Skeletal muscle tissue (tissue), 4 donors: ENCODE data around the gene AICDA. TPM values are rescaled to one million over a fixed set of nuclear protein-coding genes. Genes with fewer than 3 reads are reported as not detected.
"Not testable (repeated sequence)": the region's sequence is repeated elsewhere in the genome, so short reads cannot be mapped to it uniquely, and the experiment has no call there.

Source experiments
- H3K27ac ChIP-seq: one replicate; pipeline ENCODE4 v1.7.0; 2013; ENCODE audit warnings: mild to moderate bottlenecking, low read depth, low read length, inconsistent platforms
- H3K27me3 ChIP-seq, 3 donors: one replicate each; pipeline ENCODE4 v1.7.0; 2013; ENCODE audit warnings: low read length in 3 of 3; ENCODE audit not compliant: control insufficient read depth in 3 of 3, insufficient read depth in 3 of 3
- H3K36me3 ChIP-seq, 3 donors: one replicate each; pipeline ENCODE4 v1.7.0; 2013; ENCODE audit warnings: low read length in 3 of 3; ENCODE audit not compliant: control insufficient read depth in 3 of 3, insufficient read depth in 3 of 3
- H3K4me1 ChIP-seq, 3 donors: one replicate each; pipeline ENCODE4 v1.7.0; 2013; ENCODE audit warnings: low read length in 3 of 3, mild to moderate bottlenecking in 3 of 3; ENCODE audit not compliant: control insufficient read depth in 3 of 3, insufficient read depth in 3 of 3
- H3K4me3 ChIP-seq, 3 donors: one replicate each; pipeline ENCODE4 v1.7.0; 2013; ENCODE audit warnings: low read length in 3 of 3
- H3K9ac ChIP-seq, 3 donors: one replicate each; pipeline ENCODE4 v1.7.0; 2013; ENCODE audit warnings: low read length in 3 of 3, mild to moderate bottlenecking in 3 of 3, moderate library complexity in 2 of 3, low read depth in 1 of 3
- H3K9me3 ChIP-seq, 3 donors: one replicate each; pipeline ENCODE4 v1.7.0; 2013; ENCODE audit warnings: low read length in 3 of 3; ENCODE audit not compliant: control insufficient read depth in 3 of 3
- total RNA-seq: library from RNA; depleted of rRNA; stranded (reverse); fragments of >200 nt; gene quantifications from one replicate; pipeline ENCODE4 v1.2.3, GENCODE V29; 2014
- donor health status: Osteomylitis.

The AICDA gene
- total RNA-seq, 1 donor from 2014 or later: not detected

- H3K27ac ChIP-seq: no peak overlapping the region
- no peak overlapping the region for H3K9ac ChIP-seq
- H3K36me3 ChIP-seq: no peaks in the 10 kb centered on the region
- H3K27me3 ChIP-seq: no peaks in the 10 kb centered on the region
- no peaks in the 10 kb centered on the region for H3K9me3 ChIP-seq
- no peaks in the 10 kb centered on the region for H3K4me1 ChIP-seq
- no peak overlapping the region for H3K4me3 ChIP-seq
Measured at GRCh38 chr12:8622646-8623045, 10.0 kb upstream of the AICDA start.

DNA sequence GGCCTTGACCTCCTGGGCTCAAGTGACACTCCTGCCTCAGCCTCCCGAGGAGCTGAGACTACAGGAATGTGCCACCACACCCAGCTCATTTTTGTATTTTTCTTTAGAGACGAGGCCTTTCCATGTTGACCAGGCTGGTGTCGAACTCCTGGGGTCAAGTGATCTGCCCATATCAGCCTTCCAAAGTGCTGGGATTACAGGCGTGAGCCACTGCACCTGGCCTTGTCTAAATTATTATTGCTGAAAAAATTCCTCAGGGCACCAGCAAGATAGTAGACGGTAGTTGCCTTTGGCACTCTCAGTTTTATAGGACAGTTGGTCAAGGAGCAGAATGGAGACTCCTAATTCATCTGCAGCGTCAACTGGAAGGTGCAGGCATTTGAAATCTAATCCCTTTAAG is 2.5 kb upstream of the AICDA start:
- H3K9ac ChIP-seq: no peak overlapping the region
- H3K27ac ChIP-seq: no peak overlapping the region
- H3K36me3 ChIP-seq: no peaks in the 10 kb centered on the region
- no peak overlapping the region for H3K4me3 ChIP-seq
- no peaks in the 10 kb centered on the region for H3K27me3 ChIP-seq
- no peaks in the 10 kb centered on the region for H3K4me1 ChIP-seq
- no peaks in the 10 kb centered on the region for H3K9me3 ChIP-seq

- not testable (repeated sequence) for H3K4me3 ChIP-seq, H3K27ac ChIP-seq, H3K36me3 ChIP-seq, H3K27me3 ChIP-seq, H3K9ac ChIP-seq, H3K9me3 ChIP-seq, H3K4me1 ChIP-seq
Measured at GRCh38 chr12:8613881-8614280, 1.2 kb upstream of the AICDA start.

GRCh38 chr12:8609061-8609570 is 3.5 kb downstream of the AICDA start:
- H3K4me3 ChIP-seq: no peak overlapping the region
- H3K27ac ChIP-seq: no peak overlapping the region
- H3K4me1 ChIP-seq: no peaks in the 10 kb centered on the region
- H3K9me3 ChIP-seq: no peaks in the 10 kb centered on the region
- no peaks in the 10 kb centered on the region for H3K27me3 ChIP-seq
- no peak overlapping the region for H3K9ac ChIP-seq
- H3K36me3 ChIP-seq: no peaks in the 10 kb centered on the region

- Histone ChIP-seq H3K4me1 (no peaks in the 10 kb centered on the region), H3K27ac (no peak overlapping the region), H3K4me3 (no peak overlapping the region), H3K9ac (no peak overlapping the region), H3K9me3 (no peaks in the 10 kb centered on the region), H3K36me3 (no peaks in the 10 kb centered on the region), H3K27me3 (no peaks in the 10 kb centered on the region)
Measured at GRCh38 chr12:8606890-8607289, 5.8 kb downstream of the AICDA start.

GRCh38 chr12:8605057-8605456 is 7.6 kb downstream of the AICDA start:
- no peaks in the 10 kb centered on the region for H3K36me3 ChIP-seq
- H3K4me1 ChIP-seq: no peaks in the 10 kb centered on the region

GRCh38 chr12:8603856-8604255 is 8.8 kb downstream of the AICDA start:
- no peak overlapping the region for H3K4me3 ChIP-seq
- no peaks in the 10 kb centered on the region for H3K9me3 ChIP-seq
- no peak overlapping the region for H3K27ac ChIP-seq
- no peaks in the 10 kb centered on the region for H3K27me3 ChIP-seq
- H3K9ac ChIP-seq: no peak overlapping the region
- no peaks in the 10 kb centered on the region for H3K36me3 ChIP-seq
- H3K4me1 ChIP-seq: no peaks in the 10 kb centered on the region

More at GRCh38 chr12:8605057-8605456, 7.6 kb downstream of the AICDA start:
- Histone ChIP-seq H3K9me3 (no peaks in the 10 kb centered on the region), H3K9ac (no peak overlapping the region), H3K27me3 (no peaks in the 10 kb centered on the region), H3K27ac (no peak overlapping the region), H3K4me3 (no peak overlapping the region)

- H3K27ac ChIP-seq: no peak overlapping the region
- no peak overlapping the region for H3K9ac ChIP-seq
- H3K27me3 ChIP-seq: no peaks in the 10 kb centered on the region
- no peaks in the 10 kb centered on the region for H3K4me1 ChIP-seq
- H3K36me3 ChIP-seq: no peaks in the 10 kb centered on the region
- H3K4me3 ChIP-seq: no peak overlapping the region
- no peaks in the 10 kb centered on the region for H3K9me3 ChIP-seq
Measured at GRCh38 chr12:8603286-8603685, 9.4 kb downstream of the AICDA start.

GRCh38 chr12:8596561-8596960 is 16.1 kb downstream of the AICDA start:
- no peaks in the 10 kb centered on the region for H3K4me1 ChIP-seq
- no peaks in the 10 kb centered on the region for H3K36me3 ChIP-seq
- no peaks in the 10 kb centered on the region for H3K27me3 ChIP-seq
- H3K4me3 ChIP-seq: no peak overlapping the region
- no peak overlapping the region for H3K27ac ChIP-seq
- H3K9me3 ChIP-seq: no peaks in the 10 kb centered on the region
- no peak overlapping the region for H3K9ac ChIP-seq

DNA sequence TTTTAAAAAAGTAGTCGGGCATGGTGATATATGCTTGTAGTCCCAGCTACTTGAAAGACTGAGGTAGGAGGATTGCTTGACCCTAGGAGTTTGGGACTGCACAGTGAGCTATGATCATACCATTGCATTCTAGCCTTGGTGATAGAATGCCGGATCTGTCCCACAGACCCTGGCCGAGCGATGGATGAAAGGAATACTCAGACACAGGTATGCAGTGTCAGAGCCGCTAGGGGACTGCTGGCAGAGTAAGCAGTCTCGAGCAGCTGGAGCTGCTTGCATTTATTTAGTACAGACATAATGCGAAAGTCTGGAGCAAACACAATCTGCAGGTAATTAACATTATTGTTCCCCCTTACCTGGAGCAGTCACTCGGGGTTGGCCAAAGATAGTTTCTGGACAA is 18.6 kb downstream of the AICDA start:
- H3K27me3 ChIP-seq: no peaks in the 10 kb centered on the region
- H3K9me3 ChIP-seq: no peaks in the 10 kb centered on the region
- no peak overlapping the region for H3K4me3 ChIP-seq
- no peaks in the 10 kb centered on the region for H3K36me3 ChIP-seq
- no peaks in the 10 kb centered on the region for H3K4me1 ChIP-seq
- no peak overlapping the region for H3K27ac ChIP-seq
- no peak overlapping the region for H3K9ac ChIP-seq

DNA sequence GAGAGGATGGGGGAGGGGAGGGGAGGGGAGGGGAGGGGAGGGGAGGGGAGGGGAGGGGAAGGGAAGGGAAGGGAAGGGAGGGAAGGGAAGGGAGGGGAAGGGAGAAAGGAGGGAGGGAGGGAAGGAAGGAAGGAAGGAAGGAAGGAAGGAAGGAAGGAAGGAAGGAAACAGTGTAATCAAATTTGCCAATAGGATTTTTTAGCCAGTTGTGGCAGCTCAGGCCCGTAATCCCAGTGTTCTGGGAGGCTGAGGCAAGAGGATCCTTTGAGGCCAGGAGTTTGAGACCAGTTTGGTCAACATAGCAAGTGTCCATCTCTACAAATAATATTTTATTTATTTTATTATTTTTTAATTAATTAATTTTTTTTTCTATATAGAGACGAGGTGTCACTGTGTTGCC is 19.4 kb downstream of the AICDA start:
- Histone ChIP-seq H3K9ac (no peak overlapping the region), H3K9me3 (no peaks in the 10 kb centered on the region), H3K36me3 (no peaks in the 10 kb centered on the region), H3K27me3 (no peaks in the 10 kb centered on the region), H3K27ac (no peak overlapping the region), H3K4me1 (no peaks in the 10 kb centered on the region), H3K4me3 (no peak overlapping the region)
